Endometrial microvascular endothelial cells (primary cell): Measurements from ENCODE around the gene PYHIN1. TPM values are rescaled to one million over a fixed set of nuclear protein-coding genes. Genes with fewer than 3 reads are reported as not detected.
"Not testable (repeated sequence)": the region's sequence is repeated elsewhere in the genome, so short reads cannot be mapped to it uniquely, and the experiment has no call there.

Experiments used
- in situ Hi-C: cut with HindIII; loops from 2 replicates; pipeline ENCODE4 v1.10.0; 2017; ENCODE audit warnings: low sequenced_read_pairs, low pct_unique_long_range_greater_than_20kb; ENCODE audit errors: inconsistent ontology term
- total RNA-seq: library from RNA; depleted of rRNA; stranded (reverse); fragments of >200 nt; gene quantifications from one replicate; pipeline ENCODE4 v1.2.3, GENCODE V29; 2015; ENCODE audit errors: inconsistent ontology term

PYHIN1 gene
- total RNA-seq, 1 donor from 2014 or later = not detected

DNA sequence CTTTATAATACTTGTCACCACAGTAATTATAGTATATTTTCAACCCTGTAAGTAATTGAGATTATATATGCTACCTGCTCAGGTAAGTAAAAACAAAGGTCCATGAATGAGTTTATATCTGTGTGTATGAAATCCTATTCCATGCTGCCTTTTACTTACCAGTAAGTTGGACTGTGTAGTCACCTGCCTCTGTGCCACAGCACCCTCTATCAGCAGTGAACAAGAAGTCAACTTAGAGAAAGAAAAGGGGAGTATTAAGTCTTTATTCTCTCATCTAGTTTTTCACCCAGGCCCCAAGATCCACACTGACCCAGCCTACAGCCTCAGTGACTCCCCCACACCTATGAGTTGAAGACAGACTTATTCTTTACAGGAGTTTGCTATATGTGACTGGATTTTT is 41.5 kb downstream of the PYHIN1 start:
- in situ Hi-C loops = no loop called here

DNA sequence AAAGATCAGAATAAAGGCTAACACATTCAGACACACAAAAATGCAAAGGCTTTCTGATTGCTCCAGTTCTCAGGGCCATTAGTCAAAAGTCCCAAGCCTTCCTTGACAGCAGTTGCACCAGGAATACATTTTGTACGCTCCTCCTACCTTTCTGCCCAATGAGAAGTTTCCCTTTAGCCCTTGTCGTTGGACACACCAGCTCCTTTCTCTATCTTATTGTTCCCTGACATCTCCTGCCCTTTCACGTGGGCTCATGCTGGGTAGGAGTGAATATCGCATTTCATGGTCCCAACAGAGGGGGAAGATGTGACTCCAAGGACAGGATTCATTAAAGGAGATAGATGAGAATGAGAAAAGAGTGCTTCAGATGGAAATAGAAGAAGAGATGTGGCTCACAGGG is 44.9 kb downstream of the PYHIN1 start:
- in situ Hi-C loops = no loop called here

DNA sequence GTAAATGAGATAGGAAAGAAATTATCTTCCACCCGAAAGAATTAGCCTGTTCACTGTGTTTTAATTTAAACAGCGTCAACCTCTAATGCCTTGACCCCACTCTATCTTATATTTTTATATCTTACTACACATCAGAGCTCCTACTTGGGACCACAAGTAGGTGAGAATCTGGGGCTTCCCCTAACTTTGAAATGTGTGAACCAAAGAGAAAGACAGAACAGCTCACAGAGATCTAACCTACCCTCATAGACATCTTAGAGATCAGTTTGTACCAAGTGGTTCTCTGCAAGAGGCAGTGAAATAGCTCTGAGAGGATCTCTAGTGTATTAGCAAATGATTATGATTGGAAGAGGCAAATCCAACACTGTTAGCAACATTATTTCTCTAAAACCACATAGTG is 47.4 kb downstream of the PYHIN1 start:
- in situ Hi-C loops = no loop called here

DNA sequence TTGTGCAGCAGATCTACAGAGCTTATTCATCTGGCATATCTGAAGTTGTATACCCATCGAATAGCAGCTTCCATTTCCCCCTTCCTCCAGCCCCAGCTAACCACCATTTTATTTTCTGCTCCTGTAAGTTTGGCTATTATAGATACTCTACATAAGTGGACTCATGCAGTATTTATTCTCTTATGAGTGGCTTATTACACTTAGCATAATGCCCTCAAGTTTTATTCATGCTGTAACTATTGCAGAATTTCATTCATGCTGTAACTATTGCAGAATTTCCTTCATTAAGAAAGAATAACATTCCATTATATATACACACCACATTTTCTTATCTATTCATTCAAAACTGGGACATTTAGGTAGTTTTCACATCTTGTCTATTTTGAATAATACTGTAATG is 47.9 kb downstream of the PYHIN1 start:
- in situ Hi-C loops = no loop called here

DNA sequence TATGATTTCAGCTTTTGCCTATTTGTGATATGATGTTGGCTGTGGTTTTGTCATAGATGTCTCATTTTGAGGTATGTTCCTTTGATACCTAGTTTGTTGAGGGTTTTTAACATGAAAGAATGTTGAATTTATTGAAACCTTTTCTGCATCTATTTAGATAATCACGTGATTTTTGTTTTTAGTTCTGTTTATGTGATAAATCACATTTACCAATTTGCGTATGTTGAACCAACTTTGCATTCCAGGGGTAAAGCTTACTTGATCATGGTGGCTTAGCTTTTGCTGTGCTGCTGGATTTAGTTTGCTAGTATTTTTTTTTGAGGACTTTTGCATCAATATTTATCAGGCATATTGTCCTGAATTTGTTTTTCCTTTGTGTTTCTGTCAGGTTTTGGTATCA is 51.9 kb downstream of the PYHIN1 start:
- in situ Hi-C loops = no loop called here

DNA sequence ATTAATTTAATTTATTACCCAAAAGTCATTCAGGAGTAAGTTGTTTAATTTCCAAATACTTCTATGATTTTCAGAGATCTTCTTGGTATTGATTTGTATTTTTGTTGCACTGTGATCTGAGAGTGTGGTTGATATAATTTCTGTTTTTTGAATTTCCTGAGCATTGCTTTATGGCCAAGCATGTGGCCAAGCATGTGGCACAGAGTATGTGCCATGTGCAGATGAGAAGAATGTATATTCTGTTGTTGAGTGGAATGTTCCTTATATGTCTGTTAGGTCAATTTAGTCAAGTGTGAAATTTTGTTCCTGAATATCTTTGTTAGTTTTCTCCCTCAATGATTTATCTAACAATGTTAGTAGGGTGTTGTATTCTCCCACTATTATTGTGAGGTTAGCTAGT is 53.0 kb downstream of the PYHIN1 start:
- in situ Hi-C loops = no loop called here

DNA sequence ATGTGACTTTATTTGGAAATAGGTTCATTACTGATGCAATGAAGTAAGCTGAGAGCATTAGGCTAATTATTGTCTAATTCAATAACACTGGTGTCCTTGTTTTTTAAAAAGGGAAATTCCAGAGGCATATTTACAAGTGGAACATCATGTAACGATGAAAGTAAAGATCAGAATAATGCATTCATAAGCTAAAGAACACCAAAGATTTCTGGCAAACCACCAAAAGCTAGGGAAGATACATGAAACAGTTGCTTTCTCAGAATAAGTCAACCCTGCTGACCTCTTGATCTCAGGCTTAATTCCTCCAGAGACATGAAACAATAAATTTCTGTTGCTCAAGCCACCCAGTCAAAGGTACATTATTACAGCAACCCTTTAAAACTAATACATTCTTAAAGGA is 58.1 kb downstream of the PYHIN1 start:
- in situ Hi-C loops = no loop called here

DNA sequence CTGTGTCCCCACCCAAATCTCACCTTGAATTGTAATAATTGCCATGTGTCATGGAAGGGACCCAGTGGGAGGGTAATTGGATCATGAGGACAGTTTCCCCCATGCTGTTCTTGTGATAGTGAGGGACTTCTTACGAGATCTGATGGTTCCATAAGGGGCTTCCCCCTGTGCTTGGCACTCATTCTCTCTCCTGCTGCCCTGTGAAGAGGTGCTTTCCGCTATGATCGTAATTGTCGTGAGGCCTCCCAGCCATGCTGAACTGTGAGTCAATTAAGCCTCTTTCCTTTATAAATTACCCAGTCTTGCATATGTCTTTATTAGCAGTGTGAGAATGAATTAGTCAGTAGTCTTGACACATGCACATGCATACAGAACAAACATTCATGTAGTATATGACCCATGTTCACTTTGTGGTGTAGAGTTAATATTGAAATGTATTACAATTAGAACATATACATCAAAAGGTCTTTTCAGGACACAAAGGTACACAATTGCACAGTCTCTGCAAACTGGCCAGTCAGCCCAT is 61.5 kb downstream of the PYHIN1 start:
- in situ Hi-C loops = no loop called here

DNA sequence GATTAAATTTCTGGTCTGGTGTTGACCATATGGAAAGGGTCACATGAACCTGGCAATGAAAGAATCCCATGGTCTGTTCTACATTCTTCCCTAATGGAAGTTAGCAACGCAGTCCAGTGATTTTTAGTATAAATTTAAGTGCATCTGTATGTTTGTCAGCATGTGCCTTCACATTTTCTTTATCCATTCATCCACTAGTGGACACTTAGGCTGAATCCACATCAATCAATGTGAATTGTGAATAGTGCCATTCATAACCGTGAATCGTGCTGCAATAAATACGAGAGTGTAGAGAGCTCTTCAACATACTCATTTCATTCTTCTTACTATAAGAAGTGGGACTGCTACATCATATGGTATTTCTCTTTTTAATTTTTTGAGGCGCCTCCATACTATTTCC is 65.6 kb downstream of the PYHIN1 start:
- in situ Hi-C loops = no loop called here

DNA sequence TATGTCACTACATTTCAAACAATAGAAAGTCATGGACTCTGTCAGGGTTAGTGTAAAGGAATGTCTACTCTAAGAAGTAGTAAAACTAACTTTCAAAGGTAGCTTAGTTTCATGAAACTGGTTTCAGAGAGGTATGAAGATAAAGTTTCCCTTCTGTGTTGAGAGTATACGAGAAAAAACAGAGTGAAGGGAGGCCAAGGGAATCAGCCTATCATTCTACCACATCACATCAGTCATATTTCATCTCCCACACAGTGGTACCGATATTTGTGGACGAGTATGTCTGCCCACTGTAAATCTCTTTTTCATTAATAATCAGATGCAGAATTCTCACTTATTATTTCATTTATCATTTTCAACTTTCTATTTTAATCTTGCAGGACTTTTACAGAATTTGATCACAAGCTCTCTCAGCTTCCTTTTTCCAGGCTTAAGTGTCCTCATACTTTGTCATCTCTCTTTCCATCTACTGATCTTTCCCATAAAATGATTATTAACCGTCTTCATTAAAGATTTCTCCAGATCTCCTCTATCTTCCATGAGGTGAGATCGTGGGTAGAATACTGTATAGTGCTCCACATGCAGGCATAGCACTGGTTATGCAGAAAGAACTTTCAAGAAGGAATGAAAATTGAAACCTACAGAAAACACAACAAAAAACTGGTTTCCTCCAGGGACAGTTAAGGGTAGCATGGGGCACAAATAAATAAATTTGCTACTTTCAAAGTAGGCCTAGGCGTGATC is 66.9 kb downstream of the PYHIN1 start:
- in situ Hi-C loops = no loop called here

DNA sequence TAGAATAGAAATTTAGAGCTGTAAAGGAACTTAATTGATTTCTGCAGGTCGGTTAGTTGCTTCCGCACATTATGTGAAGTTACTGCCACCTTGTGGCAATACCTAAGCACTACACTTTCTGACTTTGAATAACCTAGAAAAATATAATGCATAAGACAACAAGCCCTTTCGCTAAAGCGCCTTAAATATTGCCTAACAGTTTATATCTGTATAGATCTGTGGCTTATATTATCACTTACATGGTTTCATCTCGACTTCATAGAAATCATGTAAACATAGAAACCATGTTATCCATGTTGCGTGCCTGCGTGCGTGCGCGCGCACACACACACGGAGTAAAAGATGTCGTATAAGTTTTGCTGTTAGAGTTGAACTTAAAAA is 67.4 kb downstream of the PYHIN1 start:
- in situ Hi-C loops = no loop called here

DNA sequence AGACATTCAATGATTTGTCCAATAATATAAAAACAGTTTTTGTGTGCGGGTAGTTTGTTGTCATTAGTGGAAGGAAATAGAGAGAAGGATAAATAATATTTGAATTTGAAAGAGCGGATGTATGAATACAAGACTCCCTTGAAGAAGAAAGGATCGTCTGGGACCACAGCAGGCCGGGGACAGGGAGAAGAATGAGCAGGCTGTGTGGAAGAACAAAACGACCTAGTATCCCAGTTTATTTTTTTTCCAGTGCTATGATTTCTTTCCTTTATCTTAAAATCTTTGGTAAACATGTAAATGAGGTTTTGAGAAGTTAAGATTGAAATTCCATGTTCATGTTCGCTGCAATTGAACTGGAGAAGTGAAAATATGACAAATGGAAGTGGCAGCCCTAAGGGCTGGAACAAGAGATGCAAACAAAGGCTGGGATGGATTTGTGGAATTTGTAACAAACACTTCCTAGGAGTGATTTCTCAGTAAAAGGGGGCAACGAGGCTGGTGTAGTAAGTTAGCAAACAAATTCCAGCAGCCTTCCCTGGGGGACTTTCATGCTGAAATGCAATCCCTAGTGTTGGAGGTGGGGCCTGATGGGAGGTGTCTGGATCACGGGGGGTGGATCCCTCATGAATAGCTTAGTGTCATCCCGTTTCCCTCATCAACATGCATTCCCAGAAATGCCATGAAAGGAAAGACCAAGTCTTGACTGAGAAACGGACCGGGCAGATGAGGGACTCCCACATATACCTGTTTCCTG is 68.1 kb downstream of the PYHIN1 start:
- in situ Hi-C loops = no loop called here

DNA sequence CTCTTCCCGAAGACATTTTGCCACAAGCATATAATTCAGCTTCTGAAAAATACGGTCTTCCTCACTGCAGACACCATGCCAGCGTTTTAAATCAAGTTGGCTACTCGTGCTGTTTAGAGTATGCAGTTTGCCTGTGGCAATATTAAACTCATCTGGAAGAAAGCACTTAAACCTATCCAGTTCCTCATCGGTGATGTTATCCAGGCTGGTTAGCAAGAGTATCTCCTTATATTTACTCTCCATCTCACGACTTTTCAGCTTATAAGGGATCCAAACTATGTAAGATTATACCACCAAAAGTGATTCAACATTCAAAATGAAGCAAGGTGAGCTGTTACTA is 68.7 kb downstream of the PYHIN1 start:
- in situ Hi-C loops = no loop called here

DNA sequence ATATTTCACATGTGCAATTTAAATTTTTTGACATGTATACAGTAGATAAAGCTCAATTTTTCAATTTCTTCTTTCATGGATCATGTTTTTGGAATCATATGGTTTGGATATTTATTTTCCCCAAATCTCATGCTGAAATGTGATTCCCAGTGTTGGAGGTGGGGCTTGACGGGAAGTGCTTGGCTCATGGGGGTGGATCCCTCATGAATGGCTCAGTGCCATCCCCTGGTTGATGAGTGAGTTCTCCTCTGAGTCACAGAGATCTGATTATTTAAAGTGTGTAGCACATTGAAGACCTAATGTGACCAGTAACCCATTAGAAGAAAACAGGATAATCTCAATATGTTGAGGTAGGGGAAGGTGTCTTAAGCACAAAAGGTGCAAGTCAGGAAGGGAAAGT is 69.3 kb downstream of the PYHIN1 start:
- in situ Hi-C loops = no loop called here

DNA sequence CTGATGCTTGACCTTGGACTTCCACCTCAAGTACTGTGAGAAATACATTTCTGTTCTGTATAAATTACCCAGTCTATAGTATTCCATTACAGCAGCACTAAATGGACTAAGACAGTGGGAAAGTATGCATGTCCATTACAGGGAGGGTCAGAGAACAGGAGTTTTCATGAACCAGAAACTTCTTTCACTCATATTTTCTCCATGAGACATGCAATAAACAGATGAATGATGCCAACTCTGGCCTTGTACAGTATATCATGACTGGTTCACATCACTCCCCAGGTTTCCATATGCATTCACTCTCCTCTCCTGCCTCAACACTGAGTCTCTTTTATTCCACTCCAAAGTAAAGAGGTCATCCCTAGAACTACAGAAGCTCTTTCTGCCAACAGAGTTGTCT is 73.8 kb downstream of the PYHIN1 start:
- in situ Hi-C loops = no loop called here

DNA sequence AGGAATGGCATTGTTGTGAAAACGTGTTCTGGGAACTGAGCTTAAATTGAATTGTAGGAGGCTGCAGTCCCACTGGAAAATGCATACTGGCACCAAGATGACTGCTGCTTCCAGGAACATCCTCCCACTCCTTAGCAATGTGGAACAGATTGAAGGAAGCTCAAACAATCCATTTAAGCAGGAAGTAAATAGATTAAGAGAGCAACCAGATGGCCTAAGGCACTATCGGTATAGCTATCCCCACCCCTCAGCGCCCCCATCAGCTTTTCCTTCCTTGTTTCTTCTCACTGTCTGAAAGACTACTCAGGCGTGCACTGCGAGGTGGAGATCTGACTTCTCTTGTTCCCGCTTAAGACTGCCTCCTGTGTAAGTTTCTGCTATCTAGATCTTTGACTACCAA is 74.3 kb downstream of the PYHIN1 start:
- in situ Hi-C loops = no loop called here

DNA sequence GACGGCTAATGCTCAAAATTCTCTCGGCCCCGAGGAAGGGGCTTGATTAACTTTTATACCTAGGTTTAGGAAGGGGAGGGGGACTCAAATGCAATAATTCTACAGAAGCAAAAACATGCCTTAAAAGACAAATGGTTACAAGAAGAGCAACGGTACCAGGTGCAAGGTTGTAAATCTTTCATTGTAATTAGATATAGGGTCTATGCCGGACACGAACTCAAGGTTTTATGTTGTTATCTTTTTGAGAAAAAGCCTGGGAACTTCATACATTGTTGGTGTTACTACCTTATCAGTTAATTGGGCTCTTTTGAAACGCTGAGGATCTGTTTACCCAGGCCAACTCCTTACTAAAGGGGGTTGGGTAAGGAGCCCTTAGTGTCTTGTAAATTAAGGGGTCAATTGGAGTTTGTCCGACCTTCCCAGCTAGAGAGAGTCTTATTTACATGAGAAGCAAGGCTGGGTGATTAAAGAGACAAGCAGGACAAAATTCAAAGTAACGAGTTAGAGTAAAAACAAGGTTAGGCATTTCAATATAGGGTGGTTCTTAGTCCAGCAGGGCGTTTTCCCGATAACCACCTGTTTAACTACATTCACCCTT is 75.0 kb downstream of the PYHIN1 start:
- in situ Hi-C loops = not testable (repeated sequence)

DNA sequence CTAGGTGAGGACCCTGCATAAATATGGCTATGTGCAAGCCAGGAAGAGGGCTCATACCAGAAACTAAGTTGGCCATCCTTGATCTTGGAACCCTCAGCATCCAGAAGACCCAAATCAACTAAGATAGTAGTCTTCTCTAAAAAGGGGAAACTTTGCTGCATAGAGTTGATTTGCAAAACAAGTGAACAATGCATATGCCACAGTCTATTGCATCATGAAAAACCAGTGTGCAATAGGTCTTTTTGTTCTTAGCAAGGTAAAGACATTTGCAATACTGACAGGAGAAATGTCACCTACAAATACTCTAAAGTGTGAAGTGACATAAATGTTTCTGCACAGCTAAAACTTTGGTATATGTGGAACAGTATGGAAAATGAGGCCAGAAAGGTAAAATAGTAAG is 76.4 kb downstream of the PYHIN1 start:
- in situ Hi-C loops = no loop called here

DNA sequence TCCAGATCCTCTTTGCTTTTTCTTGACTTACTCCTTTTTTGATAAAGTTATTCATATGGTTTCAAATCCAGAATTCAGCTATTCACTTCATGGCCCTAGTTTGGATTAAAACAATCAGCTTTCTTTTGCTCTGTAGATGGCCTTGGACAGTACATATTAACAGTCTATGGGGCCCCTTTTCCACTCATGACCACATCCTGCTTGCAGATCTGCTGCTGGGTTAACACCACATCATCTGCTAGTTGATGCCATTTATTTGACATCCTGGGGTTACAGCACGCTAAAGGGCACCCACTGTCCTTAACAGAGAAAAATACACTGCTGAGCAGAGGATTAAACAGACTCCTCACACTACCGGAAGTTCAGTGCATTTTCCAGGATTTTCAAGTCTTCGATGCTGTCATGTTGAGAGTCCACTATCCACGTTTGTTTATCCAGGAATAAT is 77.4 kb downstream of the PYHIN1 start:
- in situ Hi-C loops = no loop called here

DNA sequence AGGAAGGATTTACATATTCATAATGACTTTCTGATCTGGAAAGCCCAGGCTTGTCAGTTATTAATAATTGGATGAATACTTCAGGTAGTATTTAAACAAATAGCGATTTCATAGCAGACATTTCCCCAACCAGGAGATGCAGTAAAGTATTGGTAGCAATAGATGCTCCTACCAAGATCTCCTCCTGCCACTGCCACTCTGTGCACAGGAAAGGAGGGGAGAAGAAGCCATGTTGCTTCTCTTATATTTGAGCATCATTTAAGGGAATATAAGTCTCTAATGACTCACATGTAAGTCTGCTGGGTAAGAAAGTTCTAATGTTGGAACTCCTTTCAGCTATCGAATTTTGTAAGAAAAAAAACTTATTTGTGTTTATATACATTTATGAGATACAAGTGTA is 77.9 kb downstream of the PYHIN1 start:
- in situ Hi-C loops = no loop called here
